Measurements from ENCODE around the gene LLGL2.

The LLGL2 gene

DNA sequence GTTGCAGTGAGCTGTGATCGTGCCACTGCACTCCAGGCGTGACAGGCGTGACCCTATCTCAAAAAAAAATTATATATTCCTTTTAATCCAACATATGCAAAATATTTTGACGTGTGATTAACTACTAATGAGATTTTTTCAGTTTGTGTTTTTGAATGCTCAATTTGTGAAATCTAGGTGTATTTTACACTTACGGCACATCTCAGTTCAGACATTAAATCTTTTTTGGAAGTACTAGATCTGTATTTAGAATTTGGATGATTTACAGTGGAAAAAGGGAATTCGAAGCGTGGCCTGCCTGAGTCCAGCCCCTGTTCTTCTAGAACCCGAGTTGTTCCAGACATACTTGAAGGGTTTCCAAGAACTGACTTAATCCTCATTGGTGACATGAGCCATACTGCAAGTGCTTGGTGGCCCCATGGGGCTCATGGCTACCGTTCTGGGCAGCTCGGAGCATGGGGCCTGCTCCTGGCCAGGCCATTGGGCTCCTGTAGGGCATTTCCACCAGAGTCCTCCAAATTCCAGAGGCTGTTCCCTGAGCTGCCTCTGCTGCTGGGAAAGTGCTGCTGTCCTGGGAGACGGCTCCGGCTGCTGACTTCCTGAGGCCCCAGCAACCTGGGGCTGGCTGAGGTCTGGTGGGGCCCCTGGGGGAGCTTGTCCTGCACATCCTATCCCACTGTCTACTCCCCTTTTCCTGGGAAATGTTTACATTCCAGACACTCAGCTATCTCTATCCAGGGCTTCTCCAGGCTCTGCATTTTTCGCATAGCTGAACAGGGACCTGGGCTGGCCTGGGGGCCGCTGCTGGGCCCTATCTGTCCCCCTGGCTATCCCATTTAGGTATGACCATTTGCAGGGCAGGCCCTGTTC is 27.2 kb downstream of the LLGL2 start:
- TF ChIP-seq, protein P1, sequence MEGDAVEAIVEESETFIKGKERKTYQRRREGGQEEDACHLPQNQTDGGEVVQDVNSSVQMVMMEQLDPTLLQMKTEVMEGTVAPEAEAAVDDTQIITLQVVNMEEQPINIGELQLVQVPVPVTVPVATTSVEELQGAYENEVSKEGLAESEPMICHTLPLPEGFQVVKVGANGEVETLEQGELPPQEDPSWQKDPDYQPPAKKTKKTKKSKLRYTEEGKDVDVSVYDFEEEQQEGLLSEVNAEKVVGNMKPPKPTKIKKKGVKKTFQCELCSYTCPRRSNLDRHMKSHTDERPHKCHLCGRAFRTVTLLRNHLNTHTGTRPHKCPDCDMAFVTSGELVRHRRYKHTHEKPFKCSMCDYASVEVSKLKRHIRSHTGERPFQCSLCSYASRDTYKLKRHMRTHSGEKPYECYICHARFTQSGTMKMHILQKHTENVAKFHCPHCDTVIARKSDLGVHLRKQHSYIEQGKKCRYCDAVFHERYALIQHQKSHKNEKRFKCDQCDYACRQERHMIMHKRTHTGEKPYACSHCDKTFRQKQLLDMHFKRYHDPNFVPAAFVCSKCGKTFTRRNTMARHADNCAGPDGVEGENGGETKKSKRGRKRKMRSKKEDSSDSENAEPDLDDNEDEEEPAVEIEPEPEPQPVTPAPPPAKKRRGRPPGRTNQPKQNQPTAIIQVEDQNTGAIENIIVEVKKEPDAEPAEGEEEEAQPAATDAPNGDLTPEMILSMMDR (conservative IDR thresholded peaks at IDR 0.05; ENCODE audit: control insufficient read depth, insufficient read depth, low read depth, low read length) = no peak
- H3K4me3 ChIP-seq (ENCODE audit: control insufficient read depth, low read depth, low read length) = no peak overlapping the region
- DNase-seq (ENCODE audit: low read depth) = no peak

DNA sequence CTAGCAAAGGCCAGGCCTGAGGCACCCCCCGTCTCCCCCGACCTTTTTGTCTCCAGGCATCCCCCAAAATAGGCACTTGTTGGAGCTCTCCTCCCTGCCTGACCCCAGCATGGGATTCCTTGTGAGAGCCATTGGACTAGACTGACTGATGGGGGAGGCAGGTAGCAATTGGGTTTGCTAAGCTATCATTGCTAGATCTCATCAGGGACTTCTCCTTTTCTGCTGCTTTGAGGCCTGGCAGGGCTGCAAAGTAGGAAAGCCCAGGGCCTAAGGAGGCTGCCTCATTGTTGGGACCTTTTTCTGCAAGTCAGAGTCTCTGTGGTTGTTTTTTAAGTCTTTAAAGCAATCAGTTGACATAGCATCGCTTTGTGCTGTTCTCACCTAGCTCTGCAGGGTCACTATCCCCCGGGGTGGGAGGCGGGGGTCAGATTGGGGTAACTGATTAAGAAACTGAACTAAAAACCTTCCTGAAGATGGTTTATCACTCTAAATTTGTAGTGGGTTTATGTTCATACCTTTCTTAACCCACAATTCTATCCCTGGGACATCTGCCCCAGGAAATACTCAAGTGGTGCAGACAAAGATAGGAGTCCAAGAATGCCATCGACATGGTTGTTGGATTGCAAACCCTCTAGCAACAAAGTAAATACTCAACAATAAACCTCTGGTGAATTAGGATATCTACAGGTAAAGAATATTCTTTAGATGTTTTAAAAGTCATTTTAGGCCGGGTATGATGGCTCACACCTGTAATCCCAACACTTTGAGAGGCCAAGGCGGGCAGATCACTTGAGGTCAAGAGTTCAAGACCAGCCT is 28.0 kb downstream of the LLGL2 start:
- no peak overlapping the region for H3K4me3 ChIP-seq (ENCODE audit: control insufficient read depth, low read depth, low read length)
- TF ChIP-seq, protein P1 (conservative IDR thresholded peaks at IDR 0.05; ENCODE audit: control insufficient read depth, insufficient read depth, low read depth, low read length) = no peak
- no peak for DNase-seq (ENCODE audit: low read depth)

- TF ChIP-seq, protein P1 (conservative IDR thresholded peaks at IDR 0.05; ENCODE audit: control insufficient read depth, insufficient read depth, low read depth, low read length) = no peak
- no peak for DNase-seq (ENCODE audit: low read depth)
- no peak overlapping the region for H3K4me3 ChIP-seq (ENCODE audit: control insufficient read depth, low read depth, low read length)
Measured at GRCh38 chr17:75555679-75556153, 30.2 kb downstream of the LLGL2 start.

DNA sequence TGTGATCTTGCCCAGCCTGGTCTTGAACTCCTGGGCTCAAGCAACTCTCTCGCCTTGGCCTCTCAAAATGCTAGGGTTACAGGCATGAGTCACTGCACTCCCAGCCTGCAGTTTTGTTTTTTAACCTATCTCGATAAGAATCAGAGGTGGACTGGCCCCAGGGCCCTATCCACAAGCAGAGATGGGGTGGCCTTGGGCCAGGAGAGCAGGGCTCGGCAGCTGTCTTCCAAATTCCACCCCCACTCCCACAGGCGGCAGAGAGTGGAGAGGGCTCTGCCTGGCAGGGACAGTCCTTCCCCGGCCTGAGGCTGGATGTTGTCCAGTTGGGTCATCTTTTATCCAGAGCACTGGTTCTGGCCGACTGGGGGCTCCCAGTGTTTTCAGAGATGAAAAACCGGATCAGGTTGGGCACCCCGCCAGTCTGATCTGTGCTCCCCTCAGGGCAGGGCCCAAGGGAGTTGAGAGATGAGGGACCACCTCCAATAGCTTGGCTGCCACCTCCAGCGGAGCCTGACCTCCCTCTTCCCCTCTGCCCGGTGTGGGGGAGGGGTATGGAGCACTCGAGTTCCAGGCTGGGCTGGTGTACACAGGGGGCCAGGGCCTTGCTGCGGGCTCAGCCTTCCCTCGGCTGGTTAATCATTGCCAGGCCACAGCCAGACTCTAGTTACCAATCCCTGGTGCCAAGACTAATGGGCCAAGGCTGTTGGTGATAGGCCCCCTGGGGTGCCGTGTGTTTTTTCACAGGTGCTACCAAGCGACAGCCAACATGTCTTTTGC is 31.8 kb downstream of the LLGL2 start:
- DNase-seq (ENCODE audit: low read depth) = peak; percentile 15
- H3K4me3 ChIP-seq (ENCODE audit: control insufficient read depth, low read depth, low read length) = no peak overlapping the region
- TF ChIP-seq, protein P1 (conservative IDR thresholded peaks at IDR 0.05; ENCODE audit: control insufficient read depth, insufficient read depth, low read depth, low read length) = no peak

- TF ChIP-seq, protein P1 (conservative IDR thresholded peaks at IDR 0.05; ENCODE audit: control insufficient read depth, insufficient read depth, low read depth, low read length) = no peak
- no peak for DNase-seq (ENCODE audit: low read depth)
- H3K4me3 ChIP-seq (ENCODE audit: control insufficient read depth, low read depth, low read length) = no peak overlapping the region
Measured at GRCh38 chr17:75557852-75558665, 32.6 kb downstream of the LLGL2 start.
